Fibroblast of skin of left quadriceps (primary cell): ENCODE data around the gene G3BP2.
A peak's percentile ranks its signal among the peaks of the same experiment; 100 is the strongest.
"Not testable (repeated sequence)": the region's sequence is repeated elsewhere in the genome, so short reads cannot be mapped to it uniquely, and the experiment has no call there.

ENCODE experiments used
- DNase-seq, 2 experiments: peaks; one replicate each; pipeline ENCODE4 v3.0.0-alpha.2; 2013; ENCODE audit warnings: low read depth in 2 of 2

G3BP2 gene

DNA sequence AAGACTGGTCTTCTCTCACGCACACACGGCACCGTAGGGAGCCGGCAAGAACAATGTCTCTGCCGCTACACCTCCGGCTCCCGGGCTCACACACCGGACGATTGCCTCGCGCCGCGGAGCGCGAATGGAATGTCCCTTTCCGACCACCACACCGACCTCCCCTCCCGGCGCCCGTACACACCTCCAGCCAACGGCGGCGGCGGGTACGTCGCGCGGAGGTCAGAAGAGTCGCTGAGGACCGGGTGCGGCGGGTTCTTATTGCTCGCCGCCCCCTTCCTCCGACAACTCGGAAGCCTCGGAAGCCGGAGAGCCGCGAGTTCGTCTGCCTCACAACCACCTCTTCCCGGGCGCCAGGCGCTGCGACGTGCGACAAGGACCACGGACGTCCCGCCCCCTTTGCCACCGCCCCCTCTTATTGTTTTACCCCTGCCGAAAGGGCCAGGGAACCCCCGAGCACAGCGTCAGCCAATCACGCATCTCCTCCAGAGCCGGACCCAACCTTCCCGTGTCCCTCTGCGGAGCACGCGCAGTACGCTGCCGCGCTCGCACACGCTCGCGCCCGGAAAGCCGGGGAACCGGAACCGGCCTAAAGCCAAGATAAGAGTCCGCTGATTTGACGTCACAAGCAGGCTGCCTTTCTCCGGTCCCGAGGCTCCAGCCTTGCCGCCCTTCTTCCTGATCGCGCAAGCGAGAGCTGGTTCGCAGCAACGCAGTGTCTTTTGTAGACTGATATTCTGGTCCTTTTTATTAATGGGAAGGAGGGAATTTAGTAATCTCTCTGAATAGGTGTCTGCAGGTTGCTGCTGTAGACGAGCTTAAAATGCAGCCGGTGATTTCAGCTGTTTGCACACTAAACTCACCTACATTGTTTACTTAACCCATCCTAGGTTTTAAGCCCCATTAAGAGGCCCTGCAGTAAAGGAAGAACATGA lies at the start of gene G3BP2:
G3BP2 (minus strand) TSS at position 385 of the 932 bp plus-strand sequence. CDS start 11,386 bp downstream, outside the sequence.
- peak; percentile 95 for DNase-seq

DNA sequence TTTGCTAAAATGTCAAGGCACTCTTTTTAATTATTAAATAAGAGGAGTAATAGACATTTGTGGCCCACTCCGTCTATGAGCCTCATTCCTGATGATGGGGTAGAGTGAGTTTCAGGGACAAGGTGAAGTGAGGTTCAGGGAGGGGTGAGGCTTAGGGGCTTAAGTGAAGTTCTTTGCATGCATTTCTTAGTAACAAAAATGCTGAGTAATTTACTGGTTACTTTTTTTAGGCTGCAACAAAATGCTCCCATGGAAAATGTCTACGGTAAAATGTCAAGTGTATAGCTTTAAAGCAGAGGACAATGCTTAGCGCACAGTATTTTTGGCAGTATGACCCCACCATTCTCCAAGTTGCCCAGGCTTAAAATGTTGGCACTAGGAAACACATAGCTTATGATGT lies 49.2 kb upstream of the G3BP2 start:
- no peak for DNase-seq

DNA sequence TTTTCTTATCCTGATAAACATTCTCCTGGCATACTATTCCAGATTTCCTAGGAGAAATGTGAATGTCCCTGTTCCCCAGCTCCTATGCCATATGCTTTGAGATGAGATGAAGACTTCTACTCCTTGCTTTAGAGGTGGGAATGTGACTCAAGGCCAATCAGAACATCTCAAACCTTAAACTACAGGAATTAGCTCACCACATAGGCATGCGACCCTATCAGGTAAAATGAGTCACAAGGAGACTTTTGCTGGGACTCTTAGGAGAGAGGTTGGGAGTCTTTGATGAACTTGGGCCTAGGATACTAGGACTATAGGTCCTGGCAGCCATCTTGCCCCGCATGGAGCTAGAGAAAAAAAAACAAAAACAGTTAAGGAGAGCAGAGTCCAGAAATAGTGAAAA lies 45.3 kb upstream of the G3BP2 start:
- no peak for DNase-seq

DNA sequence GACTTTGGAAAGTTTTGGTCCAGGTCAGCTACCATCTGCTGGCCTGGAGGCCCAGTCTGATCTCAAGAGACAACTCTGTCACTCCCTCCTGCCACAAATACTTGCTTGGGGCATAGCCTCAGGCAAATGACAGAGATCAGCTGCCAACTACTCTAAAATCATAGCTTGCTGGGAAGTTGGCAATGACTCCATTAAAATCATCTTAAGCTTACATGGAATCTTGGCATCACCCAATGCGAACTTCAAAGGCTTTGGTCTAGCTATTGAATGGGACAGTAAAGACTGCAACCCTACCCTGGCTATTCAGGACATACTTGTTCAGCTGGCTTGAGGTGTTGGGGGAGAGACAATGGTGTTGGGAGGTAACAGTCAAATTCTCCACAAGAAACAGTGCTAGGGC lies 44.2 kb upstream of the G3BP2 start:
- no peak for DNase-seq

DNA sequence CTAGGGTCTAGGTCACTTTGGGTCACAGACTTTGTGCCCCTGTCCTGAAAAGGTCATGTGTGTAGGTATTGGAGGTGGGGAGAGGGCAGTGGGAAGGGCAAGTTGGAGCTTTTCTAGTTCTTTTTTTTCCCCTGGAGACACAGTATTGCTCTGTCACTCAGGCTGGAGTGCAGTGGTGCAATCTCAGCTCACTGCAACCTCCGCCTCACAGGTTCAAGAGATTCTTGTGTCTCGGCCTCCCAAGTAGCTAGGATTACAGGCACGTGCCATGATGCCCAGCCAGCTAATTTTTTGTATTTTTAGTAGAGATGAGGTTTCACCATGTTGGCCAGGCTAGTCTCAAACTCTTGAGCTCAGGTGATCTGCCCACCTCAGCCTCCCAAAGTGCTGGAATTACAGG lies 42.8 kb upstream of the G3BP2 start:
- not testable (repeated sequence) for DNase-seq

DNA sequence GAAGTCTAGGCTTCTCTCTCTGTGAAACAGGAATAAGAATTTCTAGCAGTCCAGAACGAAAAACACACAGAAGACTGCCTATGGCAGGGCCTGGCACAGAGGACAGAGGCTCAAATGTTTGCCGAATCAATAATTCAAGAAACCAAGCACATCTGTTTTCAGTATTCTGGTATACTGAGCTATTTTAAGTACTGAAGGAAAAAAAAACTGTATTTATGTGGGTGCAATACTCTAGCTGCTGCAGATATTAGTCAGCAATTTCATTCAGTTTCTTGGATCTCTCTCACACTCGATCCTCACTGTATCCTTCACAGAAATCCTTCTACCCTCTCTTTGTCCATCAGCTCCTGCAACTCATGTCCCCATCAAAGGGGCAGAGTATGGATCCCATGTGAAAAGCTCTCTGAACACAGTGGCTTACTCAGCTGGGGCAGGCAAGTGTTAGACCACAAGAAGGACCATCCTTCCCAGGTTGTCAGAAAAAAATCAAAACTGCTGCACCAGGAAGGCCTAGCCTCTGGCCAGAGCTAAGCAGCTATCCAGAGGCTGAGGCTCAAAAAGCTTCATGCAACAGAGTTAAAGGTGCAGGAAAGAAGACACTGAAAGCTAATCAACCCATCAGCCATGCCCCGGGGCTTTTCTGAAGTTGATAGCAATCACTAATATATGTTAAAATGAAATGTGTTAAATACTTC lies 42.0 kb upstream of the G3BP2 start:
- peak; percentile 54 to 59 for DNase-seq

DNA sequence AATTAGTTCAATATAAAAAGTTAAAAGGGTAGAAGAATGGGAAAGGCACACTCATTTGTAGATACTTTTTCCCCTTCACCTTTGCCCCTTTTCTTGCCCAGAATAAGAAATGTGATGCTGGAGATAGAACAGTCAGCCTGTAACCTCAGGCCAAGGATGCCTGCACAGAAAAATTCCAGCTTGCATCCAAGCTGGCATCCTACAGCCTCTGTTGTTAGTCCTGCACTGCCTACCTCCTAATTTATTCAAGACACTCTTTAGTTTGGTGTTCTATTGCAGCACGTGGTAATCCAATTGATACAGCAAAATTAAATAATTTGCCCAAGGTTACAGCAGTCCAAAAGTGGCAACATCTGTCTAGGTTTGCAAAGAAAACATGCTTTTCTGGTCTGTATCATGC lies 41.5 kb upstream of the G3BP2 start:
- no peak for DNase-seq

DNA sequence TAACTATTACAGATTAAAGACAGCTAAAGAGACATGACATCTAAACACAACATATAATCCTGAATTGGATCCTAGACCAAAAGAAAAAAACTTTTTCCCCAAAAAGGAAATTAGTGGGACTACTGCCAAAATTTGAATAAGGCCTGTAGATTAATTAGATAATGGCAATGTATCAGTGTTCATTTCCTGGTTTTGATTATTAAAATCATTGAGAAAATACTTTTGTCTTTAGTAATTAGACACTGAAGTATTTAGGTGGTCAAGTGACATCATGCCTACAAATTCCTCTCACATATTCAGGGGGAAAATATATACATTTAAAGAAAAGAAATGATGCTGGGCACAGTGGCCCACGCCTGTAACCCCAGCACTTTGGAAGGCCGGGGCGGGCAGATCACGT lies 40.8 kb upstream of the G3BP2 start:
- no peak for DNase-seq

DNA sequence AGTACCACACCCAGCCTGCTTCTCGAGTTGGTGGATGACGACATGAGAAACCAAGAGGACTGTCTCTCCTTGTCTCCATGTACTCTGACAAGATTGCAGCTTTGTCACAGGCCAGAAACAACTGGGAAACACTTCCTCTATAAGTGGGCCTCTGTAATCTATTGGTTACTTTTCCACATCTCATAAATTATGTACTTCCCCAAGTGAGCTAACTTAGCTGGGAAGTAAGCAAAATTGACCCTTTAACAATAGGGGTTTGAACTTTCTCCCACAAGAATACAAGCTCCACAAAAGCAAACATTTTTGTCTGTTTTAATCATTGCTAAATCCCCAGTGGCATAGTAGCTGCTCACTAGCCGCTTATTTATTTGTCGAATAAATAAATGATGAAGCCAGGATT lies 37.0 kb upstream of the G3BP2 start:
- DNase-seq, result no peak

DNA sequence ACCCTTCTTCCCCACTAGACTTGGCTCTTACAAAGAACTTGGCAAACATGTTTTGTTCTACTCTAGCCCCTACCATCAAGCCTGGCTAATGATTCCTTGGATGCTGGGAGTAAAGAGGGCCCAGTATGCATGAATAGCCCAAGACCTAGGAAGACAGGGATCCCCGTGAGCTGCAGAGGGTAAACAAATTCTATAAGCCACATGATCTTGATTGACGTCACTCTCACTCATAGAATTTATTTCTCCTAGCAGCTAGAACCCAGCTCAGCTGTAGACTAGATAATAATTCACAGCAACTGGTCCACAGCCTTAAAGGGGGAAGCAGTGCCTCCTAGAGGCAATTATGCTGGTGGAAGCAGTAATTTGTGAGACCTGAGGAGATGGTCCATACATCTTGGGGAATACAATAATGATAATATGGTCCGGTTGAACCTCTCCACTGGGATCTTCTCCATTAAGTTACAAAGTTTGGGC lies 35.0 kb upstream of the G3BP2 start:
- no peak for DNase-seq

DNA sequence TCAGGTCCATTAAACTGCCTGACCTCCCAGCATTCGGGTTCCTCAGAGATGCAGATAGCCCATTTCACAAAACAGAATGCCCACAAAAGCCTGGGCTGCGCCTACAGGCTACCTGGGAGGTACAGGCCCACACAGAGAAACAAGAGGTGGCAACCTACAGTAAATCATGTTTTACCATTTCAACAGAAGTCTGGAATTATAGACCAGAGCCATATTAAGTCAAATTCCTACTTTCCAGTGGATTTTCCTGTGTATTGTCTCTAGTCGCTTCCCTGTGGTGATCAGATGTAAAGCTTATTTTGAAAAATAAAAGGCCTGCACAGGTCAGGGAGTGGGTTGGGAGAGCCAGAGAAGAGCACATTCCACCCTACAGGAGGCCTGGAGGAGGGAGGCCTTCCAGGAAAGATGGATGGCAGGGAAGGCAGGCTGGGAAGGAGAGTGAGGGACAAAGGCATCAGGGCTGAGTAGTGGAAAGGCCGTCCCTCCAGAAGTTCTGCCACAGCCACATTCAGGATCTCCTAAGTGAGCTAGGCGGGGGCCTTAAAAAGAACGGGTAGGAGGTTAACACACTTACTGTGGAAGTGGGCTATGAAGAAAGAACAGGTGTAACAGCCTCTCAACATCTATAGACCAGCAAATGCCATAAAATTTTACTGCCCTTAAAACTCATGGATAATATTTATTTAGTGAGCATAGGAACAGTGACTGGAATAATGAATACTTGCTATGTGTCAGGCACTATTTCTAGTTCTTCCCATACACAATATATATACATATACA lies 32.2 kb upstream of the G3BP2 start:
- no peak for DNase-seq

DNA sequence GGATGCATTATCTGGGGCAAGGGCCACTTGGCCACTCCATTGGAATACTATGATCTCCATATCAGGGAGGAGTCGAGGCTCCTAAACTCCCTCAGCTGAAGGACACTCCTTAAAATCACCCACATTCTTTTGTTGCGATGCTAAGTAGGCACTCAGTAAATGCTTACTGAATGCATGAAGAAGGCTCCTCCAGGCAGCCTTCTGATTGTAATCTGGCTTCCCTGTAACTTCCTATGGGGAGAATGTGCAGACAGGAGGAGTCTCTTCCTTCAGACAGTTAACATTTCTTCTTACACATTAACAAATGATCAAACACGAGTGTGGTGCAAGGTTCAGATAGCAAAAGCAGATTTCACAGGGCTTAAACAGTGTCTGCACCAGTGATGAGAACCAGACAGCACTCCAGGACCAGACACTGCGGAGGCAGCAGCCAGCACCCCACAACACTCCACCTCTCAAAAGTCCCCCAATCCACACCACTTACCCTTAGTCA lies 29.8 kb upstream of the G3BP2 start:
- no peak for DNase-seq

DNA sequence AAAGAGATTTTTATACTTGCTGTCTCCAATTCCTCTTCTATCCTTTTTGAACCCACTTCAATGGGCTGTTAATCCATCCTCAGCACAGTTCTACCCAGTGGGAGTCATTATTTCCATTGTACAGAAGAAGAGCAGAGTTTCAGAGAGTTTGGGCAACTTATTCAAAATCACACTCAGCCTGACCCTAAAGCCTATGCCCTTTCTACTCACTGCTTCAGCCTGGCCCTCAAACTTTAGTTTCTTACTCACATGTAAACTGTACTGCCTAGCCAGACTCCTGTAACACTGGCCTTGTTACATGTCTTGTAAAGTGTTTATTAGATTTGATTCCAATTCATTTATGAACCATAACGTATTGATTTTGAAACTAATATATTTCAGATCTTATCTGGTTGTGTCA lies 26.1 kb upstream of the G3BP2 start:
- DNase-seq, result no peak

DNA sequence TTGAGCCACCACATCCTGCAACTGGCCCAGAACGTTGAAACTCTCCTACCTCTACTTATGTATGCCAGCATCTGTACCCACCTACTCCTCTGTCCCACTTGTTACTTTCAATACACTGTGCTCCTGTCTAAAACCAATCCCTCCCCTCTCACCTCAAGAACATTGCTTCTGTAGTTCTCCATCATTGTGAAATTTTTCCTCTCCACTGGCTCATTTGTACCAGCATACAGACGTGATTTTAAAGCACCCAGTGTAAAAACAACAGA lies 25.7 kb upstream of the G3BP2 start:
- DNase-seq, result no peak

DNA sequence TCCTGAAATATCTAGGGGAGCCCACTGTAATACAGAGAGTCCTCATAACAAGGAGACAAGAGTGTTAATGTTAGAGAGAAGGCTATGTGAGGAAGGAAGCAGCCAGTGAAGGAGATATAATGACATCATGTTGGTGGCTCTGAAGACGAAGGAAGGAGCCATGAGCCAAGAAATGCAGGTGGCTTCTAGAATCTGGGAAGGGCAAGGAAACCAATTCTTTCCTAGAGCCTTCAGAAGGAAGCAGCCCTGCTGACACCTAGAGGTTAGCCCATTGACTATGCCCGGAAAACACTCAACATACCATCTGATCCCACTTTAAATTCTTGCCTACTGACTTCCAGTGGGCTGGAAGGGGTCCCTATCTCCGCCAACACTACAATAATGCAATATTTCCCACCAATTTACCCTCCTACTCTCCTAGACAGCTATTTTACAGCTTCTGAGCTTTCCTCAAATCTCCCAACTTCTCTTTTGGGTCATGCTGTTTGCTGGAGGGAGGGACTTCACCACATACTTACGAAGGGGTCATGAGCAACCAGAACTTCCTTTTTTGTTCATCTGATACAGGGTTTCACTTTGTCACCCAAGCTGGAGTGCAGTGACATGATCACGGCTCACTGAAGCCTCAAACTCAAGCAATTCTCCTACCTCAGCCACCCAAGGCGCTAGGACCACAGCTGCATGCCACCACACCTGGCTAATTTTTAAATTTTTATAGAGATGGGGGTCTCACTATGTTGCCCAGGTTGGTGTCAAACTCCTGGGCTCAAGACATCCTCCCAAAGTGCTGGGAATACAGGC lies 25.2 kb upstream of the G3BP2 start:
- no peak for DNase-seq

DNA sequence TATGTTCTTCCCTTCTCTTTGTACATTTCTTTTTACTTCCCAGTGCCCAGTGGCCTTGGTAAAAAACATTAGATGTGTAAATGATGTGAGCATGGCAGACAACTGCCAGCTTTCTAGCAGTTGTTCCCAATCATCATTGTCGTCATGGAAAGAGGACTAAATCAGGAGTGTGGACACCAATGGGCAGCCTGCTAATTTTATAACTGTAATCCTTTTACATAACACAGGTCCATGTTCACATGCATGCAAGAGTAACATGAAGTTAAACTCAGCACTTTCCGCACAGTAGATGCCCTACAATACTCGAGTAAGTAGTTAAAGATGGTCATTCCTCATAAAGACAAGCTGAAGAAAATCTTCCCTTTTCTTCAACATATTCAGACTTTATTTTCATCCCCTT lies 23.4 kb upstream of the G3BP2 start:
- DNase-seq, result no peak

DNA sequence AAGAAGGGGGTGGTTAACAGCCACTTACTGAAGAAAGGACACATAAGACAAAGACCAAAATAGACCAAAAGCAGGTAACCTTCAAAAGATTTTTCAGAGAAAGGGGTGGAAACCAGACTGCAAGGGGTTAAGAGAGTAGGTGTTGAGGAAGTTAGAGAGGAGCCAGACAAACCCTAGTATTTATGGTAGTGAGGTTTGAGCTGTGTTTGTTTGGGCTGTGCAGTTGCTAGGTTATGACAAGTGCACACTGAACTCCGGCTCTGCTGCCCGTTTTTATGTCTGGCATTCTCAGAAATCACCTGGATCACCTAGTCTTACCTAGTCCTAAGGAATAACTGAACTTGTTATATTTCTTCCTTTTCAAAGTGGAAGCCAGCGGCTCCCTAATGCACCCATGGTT lies 22.9 kb upstream of the G3BP2 start:
- DNase-seq, result no peak

DNA sequence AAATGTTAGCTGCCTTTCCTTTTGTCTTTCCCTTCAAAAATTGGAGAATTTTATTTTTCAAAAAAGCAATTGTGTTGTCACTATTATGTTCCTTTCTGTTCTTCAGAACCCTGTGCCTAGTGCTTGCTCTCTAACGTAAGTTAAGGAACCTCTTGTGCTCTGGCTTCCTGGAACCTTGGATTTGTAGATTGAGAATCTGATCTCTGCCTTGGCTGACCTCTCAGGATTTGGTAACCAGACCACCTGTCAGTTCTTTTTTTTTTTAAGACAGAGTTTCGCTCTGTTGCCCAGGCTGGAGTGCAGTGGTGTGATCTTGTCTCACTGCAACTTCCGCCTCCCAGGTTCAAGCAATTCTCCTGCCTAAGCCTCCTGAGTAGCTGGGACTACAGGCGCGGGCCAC lies 18.9 kb upstream of the G3BP2 start:
- DNase-seq, result not testable (repeated sequence)

DNA sequence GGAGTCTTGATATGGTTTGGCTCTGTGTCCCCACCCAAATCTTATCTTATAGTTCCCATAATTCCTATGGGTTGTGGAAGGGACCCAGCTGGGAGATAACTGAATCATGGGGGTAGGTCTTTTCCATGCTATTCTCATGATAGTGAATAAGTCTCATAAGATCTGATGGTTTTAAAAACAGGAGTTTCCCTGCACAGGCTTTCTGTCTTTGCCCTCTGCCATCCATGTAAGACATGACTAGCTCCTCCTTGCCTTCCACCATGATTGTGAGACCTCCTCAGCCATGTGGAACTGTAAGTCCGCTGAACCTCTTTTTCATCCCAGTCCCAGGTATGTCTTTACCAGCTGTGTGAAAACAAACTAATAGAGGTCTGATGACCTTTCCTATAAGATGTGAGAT lies 13.9 kb upstream of the G3BP2 start:
- DNase-seq, result not testable (repeated sequence)

DNA sequence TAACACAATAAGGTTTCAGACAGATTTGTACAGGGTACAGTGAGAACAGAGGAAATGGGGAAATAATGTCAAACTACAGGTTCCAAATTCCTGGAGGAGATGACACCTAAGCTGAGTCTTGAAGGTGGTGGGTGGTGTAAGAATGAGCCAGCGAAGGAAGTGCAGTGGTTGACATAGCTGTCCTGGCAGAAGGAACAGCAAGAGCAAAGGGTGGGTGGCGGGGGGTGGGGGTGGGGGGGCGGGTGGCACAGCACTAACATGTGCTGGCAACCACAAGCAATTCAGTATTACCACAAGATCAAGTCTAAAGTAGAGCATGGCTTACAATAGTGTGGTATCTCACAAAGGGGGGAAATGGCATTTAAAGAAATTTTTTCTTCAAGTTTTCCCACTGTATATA lies 13.1 kb upstream of the G3BP2 start:
- DNase-seq, result no peak

DNA sequence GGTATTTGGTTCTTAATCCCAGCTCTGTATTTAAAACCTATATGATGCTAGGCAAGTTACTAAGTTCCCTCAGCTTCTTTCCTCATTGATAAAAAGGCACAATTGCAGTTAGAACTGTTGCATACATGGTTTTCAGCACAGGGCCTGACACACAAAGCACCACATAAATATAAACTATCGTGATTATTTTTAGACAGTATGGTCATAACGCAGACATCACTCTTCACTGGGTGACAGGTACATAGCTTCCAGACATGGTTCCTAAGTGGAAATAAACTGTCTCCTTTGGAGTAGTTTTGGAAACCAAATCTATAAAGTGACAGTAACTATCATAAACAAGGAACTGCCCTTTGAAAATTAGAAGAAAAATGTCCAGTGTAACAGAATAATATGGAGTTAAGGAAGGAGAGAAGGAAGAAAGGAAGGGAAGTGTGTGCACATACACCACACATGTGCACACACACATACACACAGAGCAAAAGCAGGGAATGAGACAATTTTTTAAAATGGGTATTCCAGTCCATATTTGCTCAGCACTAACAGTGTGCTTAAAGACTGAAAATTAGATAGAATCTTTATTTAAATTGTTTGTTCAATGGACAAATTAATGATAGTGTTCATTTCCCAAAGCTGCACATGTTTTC lies 12.5 kb upstream of the G3BP2 start:
- no peak for DNase-seq
